Esophagus squamous epithelium (tissue), 5 donors: Measurements from ENCODE around the gene GTF2H4. TPM values are rescaled to one million over a fixed set of nuclear protein-coding genes. Genes with fewer than 3 reads are reported as not detected.
"Not testable (repeated sequence)": the region's sequence is repeated elsewhere in the genome, so short reads cannot be mapped to it uniquely, and the experiment has no call there.

Experiments
- DNase-seq: peaks from one replicate; lab custom pipeline; 2025; lab: John Stamatoyannopoulos, UW
- H3K27ac ChIP-seq, 4 donors: fragments of 200-600 bp; sonication (generic); one replicate each; pipeline ENCODE4 v1.5.1; 2016 to 2019; ENCODE audit warnings: mild to moderate bottlenecking in 1 of 4
- H3K27me3 ChIP-seq, 4 donors: fragments of 200-600 bp; sonication (generic); 1 replicate in 3 of 4; 2 replicates in 1 of 4; pipeline versions ENCODE4 v1.5.1 to v1.6.0; 2017 to 2021; ENCODE audit warnings: antibody characterized with exemption in 1 of 4
- H3K36me3 ChIP-seq, 3 donors: fragments of 200-600 bp; sonication (generic); one replicate each; pipeline ENCODE4 v1.5.1; 2016 to 2019
- H3K4me1 ChIP-seq, 3 donors: fragments of 200-600 bp; sonication (generic); one replicate each; pipeline ENCODE4 v1.5.1; 2017 to 2019
- H3K4me3 ChIP-seq, 4 donors: fragments of 200-600 bp; sonication (generic); 1 replicate in 3 of 4; 2 replicates in 1 of 4; pipeline ENCODE4 v1.5.1; 2016 to 2019; ENCODE audit warnings: mild to moderate bottlenecking in 2 of 4, moderate library complexity in 1 of 4
- H3K9me3 ChIP-seq, 3 donors: fragments of 200-600 bp; sonication (generic); one replicate each; pipeline ENCODE4 v1.5.1; 2016 to 2019
- CTCF ChIP-seq, 6 experiments: fragments of 450-650 bp in 4 of 6; fragments of 200-600 bp in 2 of 6; sonication (generic) in 2 of 6; IDR thresholded peaks; one replicate each; pipeline ENCODE4 v1.5.1; 2016 to 2019; ENCODE audit warnings: antibody characterized with exemption in 6 of 6, mild to moderate bottlenecking in 4 of 6, moderate library complexity in 4 of 6
- POLR2A ChIP-seq, 4 donors: fragments of 450-650 bp; IDR thresholded peaks; one replicate each; pipeline ENCODE4 v1.6.1; 2017; ENCODE audit warnings: antibody characterized with exemption in 4 of 4, mild to moderate bottlenecking in 4 of 4, moderate library complexity in 3 of 4
- WGBS, 2 donors: methylation state at CpG; one replicate each; pipeline ENCODE4 v1.1.5; 2018; 5-methylcytosine and 5-hydroxymethylcytosine counted together
- intact Hi-C: fragments of 100-400 bp; cut with DNase I; formaldehyde crosslinking; loops from one replicate; pipeline ENCODE4 v1.15.0; 2022
- total RNA-seq, 4 donors: library from RNA; depleted of rRNA; stranded (reverse); fragments of >200 nt; gene quantifications; one replicate each; pipeline ENCODE4 v1.1.0, GENCODE V29; 2016
- donor health status: DM: yes; HTN: yes; CAD: no.

GTF2H4 gene
- total RNA-seq = 10 to 100 TPM; 10.3 to 26.7 (median 12.4) TPM

GRCh38 chr6:30907758-30908591, at the start of gene GTF2H4:
Gene GTF2H4 (plus strand): TSS chr6:30908207.
- no peaks in the 10 kb centered on the region for H3K9me3 ChIP-seq
- TF ChIP-seq CTCF (IDR thresholded peaks at IDR 0.05) = peak in 1 of 6 experiments; percentile 39
- peak in 1 of 4 donors; percentile 4 for TF ChIP-seq POLR2A (IDR thresholded peaks at IDR 0.05)
- H3K27ac ChIP-seq = peak within 1 kb of the TSS; percentile 39 to 81 (median 66)
- DNase-seq = peak; percentile 81
- H3K4me3 ChIP-seq = peak within 1 kb of the TSS; percentile 57 to 89 (median 71)
- 0% methylated on average over 33 to 37 of the region's 49 CpGs for WGBS, 2 donors
- H3K36me3 ChIP-seq = peaks cover 0 to 36% (median 7%) of the 10 kb centered on the region in 3 donors
- H3K27me3 ChIP-seq = no peaks in the 10 kb centered on the region
- intact Hi-C loops = no loop called here
- H3K4me1 ChIP-seq = peaks cover 6 to 23% (median 12%) of the 10 kb centered on the region in 3 donors

- H3K4me1 ChIP-seq, H3K27me3 ChIP-seq, DNase-seq, H3K36me3 ChIP-seq, H3K27ac ChIP-seq, H3K4me3 ChIP-seq, intact Hi-C loops: not testable (repeated sequence)
- H3K9me3 ChIP-seq = peaks cover 0 to 11% (median 0%) of the 10 kb centered on the region in 3 donors
- 100% methylated on average over 2 to 3 of the region's 4 CpGs for WGBS, 2 donors
Observed at GRCh38 chr6:30859726-30860125, 48.3 kb upstream of the GTF2H4 start.

GRCh38 chr6:30861257-30862048, 46.6 kb upstream of the GTF2H4 start:
- no peak overlapping the region for H3K4me3 ChIP-seq
- TF ChIP-seq POLR2A (IDR thresholded peaks at IDR 0.05) = no peak
- no peak for TF ChIP-seq CTCF (IDR thresholded peaks at IDR 0.05)
- no peak overlapping the region for H3K27ac ChIP-seq
- H3K4me1 ChIP-seq = no peaks in the 10 kb centered on the region
- WGBS, 2 donors = 68 to 71% methylated on average over 3 of the region's 3 CpGs
- intact Hi-C loops = no loop called here
- H3K9me3 ChIP-seq = peaks cover 0 to 11% (median 0%) of the 10 kb centered on the region in 3 donors
- no peak for DNase-seq
- H3K27me3 ChIP-seq = no peaks in the 10 kb centered on the region
- no peaks in the 10 kb centered on the region for H3K36me3 ChIP-seq

- intact Hi-C loops = no loop called here
- TF ChIP-seq CTCF (IDR thresholded peaks at IDR 0.05) (no peak), POLR2A (IDR thresholded peaks at IDR 0.05) (no peak)
- Histone ChIP-seq H3K4me1 (no peaks in the 10 kb centered on the region), H3K27me3 (no peaks in the 10 kb centered on the region), H3K36me3 (no peaks in the 10 kb centered on the region), H3K4me3 (no peak overlapping the region), H3K27ac (no peak overlapping the region), H3K9me3 (peaks cover 0 to 11% (median 0%) of the 10 kb centered on the region in 3 donors)
- DNase-seq = no peak
- 76 to 84% methylated on average over 9 to 10 of the region's 10 CpGs for WGBS, 2 donors
Observed at GRCh38 chr6:30862156-30862875, 45.7 kb upstream of the GTF2H4 start.

GRCh38 chr6:30864325-30864724, 43.7 kb upstream of the GTF2H4 start:
- no peaks in the 10 kb centered on the region for H3K36me3 ChIP-seq
- peaks cover 0 to 14% (median 2%) of the 10 kb centered on the region in 3 donors for H3K9me3 ChIP-seq
- TF ChIP-seq CTCF (IDR thresholded peaks at IDR 0.05) = no peak
- TF ChIP-seq POLR2A (IDR thresholded peaks at IDR 0.05) = no peak
- WGBS, 2 donors = 67 to 90% methylated on average over 1 to 4 of the region's 4 CpGs
- H3K27ac ChIP-seq = no peak overlapping the region
- no peaks in the 10 kb centered on the region for H3K4me1 ChIP-seq
- no peak for DNase-seq
- intact Hi-C loops = no loop called here
- H3K27me3 ChIP-seq = no peaks in the 10 kb centered on the region
- H3K4me3 ChIP-seq = no peak overlapping the region

- WGBS, 2 donors = 79 to 82% methylated on average over 10 to 12 of the region's 12 CpGs
- H3K27ac ChIP-seq, H3K4me1 ChIP-seq, DNase-seq, H3K4me3 ChIP-seq, H3K27me3 ChIP-seq, intact Hi-C loops, H3K36me3 ChIP-seq: not testable (repeated sequence)
- H3K9me3 ChIP-seq = peaks cover 0 to 35% (median 13%) of the 10 kb centered on the region in 3 donors
Observed at GRCh38 chr6:30869241-30869749, 38.7 kb upstream of the GTF2H4 start.
